T-helper 2 cell treated with Interferon-gamma antibody and Interleukin-4, amounts not matched to agents 100 ng/mL and 5 ng/mL, for 36 hours (primary cell): ENCODE data around the gene DOK5. TPM values are rescaled to one million over a fixed set of nuclear protein-coding genes. Genes with fewer than 3 reads are reported as not detected.
"Not testable (repeated sequence)": the region's sequence is repeated elsewhere in the genome, so short reads cannot be mapped to it uniquely, and the experiment has no call there.

ENCODE experiments used
- intact Hi-C: fragments of 100-400 bp; cut with micrococcal nuclease; formaldehyde crosslinking; loops from one replicate; pipeline ENCODE4 v1.15.1; 2023
- total RNA-seq: library from RNA; stranded (reverse); gene quantifications from 2 replicates; pipeline ENCODE4 v1.2.3, GENCODE V29; 2022

The DOK5 gene
- total RNA-seq, 1 donor from 2014 or later: 0.14 TPM

DNA sequence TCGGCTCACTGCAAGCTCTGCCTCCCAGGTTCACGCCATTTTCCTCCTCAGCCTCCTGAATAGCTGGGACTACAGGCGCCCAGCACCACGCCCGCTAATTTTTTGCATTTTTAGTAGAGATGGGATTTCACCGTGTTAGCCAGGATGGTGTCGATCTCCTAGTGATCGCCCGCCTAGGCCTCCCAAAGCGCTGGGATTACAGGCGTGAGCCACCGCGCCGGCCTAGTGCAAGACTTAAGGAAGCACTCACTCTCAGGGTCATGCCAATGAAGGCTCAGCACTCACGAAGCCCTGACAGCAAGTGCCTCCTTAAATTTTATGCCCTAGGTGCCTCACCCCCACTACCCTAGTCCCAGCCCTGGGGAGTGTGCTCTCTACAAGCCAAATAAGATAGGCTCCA, 4.7 kb upstream of the DOK5 start:
- intact Hi-C loops: no loop called here

DNA sequence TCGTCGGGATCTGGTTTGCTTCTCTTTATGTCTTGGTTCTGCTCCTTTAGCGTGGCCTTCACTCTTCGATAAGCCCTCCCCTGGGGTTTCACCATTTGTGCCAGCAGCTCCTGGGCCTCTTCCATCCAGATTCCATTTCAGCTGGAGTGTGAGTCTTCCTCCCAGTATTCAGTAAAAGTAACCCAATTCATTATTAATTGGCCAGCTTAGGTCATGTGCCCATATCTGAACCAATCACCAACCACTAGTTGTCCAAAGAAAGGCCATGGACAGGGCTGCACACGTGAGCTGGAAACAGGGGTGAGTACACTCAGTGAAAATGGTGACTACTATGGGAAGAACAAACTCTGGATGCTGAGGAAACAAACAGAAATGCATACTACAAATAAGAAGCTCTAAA, 2.8 kb upstream of the DOK5 start:
- intact Hi-C loops: no loop called here

DNA sequence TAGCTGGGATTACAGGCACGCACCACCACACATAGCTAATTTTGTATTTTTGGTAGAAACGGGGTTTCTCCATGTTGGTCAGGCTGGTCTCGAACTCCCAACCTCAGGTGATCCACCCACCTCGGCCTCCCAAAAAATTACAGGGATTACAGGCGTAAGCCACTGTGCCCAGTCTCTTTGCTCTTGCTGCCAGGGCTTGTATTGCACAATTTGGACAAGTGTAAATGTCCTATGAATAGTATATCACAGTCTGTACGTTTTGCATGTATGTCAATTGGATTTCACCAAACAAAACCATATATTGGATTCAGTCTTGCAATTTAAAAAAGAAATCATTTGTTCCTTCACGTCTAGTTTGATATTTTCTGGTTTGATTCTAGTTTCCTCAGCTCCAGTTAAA, 2.1 kb upstream of the DOK5 start:
- intact Hi-C loops: no loop called here

DNA sequence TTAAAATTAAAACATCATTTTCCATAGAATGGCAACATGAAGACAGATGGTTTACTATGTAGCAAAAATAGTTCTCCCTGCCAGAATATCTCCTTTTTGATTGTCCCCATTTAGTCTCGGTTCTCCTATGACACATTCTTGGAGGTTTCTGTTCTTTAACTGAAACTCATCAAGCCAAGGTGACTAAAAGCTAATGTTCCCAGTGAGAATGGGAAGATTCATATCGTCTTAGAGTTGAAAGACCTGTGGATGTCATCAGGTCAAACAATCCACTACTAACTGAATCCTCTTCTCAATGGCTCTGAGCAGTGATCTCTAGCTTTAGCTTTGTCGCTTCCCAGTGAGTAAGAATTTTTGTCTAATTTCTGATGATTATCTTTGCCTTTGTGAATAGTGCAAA, 1.3 kb upstream of the DOK5 start:
- intact Hi-C loops: no loop called here

DNA sequence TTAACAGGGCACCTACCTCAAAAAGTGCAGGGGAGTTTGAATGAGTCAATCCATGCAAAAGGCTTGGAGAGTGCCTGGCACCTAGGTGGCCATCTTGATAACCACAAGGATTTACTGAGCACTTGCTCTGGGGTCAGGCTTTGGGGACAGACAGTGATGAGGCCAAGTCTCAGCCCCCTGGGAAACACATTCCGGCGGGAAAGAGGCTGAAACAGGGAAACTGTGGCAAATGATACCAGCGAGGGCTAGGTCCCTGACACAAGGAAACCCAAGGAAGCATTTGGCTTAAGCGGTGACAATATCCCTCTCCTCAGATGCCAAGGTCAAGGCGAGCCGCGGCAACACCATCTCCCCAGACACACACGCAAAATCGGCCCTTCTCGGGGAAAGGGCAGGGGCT, 527 bp upstream of the DOK5 start:
- intact Hi-C loops: no loop called here

GRCh38 chr20:54476169-54477009, 996 bp downstream of the DOK5 start:
- intact Hi-C loops: no loop called here

- intact Hi-C loops: no loop called here
These were observed 2.0 kb downstream of the DOK5 start for GRCh38 chr20:54477191-54477955.

DNA sequence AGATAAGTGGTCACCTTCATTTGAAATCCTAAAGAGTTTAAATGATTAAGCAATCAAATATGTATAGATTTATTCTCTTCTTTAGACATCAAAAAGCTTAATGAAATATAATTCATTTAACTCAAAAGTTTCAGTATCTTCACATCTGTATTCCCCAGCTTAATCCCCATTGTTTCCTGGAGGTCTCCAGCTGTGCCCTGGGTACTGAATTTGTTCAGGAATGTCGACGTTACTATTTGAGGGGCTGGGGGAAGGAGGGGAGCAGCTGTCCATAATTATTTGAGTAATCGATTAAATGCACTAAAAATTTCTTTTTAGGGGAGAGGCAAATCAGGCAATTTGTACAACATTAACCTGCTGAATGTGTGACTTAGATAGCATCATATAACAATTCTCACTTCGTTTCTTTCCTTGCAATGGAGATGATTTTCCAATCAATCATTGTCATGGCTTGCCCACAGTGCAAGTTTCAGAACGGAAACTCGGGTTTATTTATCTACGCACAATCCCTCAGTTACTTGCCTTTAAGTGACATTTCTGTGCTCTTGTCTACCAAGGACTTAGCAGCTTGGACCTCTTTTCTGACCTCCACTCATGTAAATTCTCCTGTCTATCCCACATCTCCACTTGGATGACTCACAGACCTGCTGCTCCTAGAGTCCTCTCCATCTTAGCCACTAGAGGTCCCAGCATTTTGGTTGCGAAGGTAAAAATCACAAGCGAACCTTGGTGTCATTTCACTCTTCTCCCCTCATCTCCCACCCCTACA, 3.9 kb downstream of the DOK5 start:
- intact Hi-C loops: no loop called here

DNA sequence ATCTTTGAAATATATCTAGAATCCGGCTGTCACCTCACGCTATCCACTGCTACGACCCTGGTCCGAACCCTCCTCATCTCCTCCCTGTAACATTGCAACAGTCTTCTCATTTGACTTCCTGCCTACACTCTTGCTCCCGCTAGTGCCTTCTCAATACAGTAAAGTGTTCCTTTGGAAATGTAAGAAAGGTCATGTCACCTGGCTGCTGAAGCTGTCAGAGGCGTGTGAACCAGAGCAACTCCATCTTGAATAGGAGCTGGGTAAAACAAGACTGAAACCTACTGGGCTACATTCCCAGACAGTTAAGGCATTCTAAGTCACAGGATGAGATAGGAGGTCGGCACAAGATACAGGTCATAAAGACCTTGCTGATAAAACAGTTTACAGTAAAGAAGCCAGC, 4.5 kb downstream of the DOK5 start:
- intact Hi-C loops: not testable (repeated sequence)

GRCh38 chr20:54481442-54481841, 6.0 kb downstream of the DOK5 start:
- intact Hi-C loops: no loop called here

DNA sequence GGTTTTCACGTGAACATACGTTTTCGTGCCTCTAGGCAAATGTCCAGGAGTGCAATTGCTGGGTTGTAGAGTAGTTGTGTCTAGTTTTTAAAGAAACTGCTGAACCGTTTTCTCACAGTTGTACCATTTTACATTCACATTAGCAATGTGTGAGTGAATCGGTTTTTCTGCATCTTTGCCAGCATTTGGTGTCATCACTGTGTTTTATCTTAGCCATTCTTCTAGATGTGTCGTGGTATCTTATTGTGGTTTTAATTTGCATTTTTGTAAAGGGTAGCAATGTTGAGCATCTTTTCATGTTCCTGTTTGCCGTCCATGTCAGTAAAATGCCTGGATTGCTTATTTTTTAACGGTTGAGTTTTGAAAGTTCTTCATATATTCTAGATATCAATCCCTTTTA, 10.2 kb downstream of the DOK5 start:
- intact Hi-C loops: no loop called here

GRCh38 chr20:54486585-54486984, 11.2 kb downstream of the DOK5 start:
- intact Hi-C loops: no loop called here

DNA sequence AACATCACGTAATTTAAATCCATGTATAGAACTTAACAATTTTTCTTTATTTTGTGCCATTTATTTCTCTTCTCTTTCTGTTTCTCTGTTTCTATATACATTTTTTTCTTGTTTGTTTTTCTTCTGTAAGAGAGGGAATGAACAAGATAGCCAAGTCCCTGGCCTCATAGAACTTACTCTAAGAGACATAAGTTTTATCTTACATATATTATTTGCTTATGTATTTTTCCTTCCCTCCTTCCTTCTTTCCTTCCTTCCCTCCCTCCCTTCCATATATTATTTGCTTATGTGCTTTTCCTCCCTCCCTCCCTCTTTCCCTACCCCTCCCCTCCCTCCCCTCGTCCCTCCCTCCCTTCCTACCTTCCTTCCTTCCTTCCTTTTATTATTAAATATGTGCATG, 13.0 kb downstream of the DOK5 start:
- intact Hi-C loops: no loop called here

GRCh38 chr20:54491506-54491905, 16.1 kb downstream of the DOK5 start:
- intact Hi-C loops: no loop called here

DNA sequence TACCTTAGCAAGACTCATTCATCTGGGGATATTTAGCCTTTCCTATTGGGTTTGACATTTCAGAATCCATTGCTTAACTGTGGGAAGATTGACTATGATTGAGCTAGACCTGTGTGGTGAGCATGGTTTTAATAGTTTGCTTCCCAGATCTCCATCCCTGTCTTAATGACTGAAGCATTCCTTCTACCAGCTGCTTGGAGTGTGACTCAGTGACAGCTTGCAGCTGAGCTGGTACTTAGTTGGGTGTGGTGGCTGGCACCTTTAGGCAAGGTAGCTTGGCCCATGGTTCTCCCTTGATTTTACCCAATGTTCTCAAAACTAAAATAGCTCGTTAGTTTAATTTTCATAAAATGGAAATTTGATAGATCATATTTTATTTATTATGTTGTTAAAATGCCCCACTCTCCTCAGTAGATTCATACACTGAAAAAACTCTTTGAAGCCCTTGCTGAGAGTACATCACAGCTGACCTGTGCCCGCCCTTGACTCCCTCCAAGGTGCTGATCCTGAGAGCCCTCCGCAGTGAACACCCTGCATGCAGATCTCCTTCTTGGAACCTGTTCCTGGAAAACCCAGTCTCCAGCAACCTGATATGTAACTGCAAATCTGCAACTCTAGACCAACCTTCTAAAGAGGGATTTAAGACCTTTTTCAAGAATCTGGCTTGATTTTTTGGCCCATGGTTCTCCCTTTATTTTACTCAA, 19.1 kb downstream of the DOK5 start:
- intact Hi-C loops: no loop called here

DNA sequence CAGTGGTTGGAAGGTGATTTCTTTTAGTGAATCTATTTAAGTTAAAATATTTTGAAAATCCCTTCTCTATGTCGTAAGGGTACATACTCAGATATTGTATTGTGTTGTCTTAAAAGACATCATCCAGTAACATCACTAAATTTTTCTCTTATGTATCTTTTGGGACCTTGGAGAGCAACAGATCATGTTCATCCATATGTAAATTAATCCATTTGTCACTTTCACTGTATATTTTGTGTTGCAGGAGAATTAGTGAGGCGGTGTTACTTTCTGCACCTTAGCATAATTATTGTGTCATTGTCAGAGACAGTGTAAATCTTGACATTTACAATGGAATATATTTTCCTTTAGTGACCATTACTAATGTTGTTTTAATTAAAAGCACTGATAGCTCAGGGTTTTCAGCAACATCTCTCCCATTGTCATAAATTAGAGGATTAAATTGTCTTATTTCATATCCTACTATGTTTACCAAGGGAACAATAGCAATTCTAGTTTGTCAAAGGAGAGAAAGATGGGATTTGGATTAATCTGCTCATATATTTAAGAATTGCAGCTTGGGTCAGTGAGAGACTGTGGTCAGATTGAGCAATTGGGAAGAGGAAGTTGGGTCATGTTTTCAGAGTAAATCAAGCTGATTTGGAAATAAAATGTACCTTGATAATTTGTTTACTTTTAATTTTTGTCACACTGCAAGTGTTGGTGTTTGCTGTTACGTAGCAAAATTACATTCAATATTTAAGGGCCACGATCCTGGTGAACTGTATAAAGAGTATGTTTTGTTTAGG, 22.7 kb downstream of the DOK5 start:
- intact Hi-C loops: no loop called here

DNA sequence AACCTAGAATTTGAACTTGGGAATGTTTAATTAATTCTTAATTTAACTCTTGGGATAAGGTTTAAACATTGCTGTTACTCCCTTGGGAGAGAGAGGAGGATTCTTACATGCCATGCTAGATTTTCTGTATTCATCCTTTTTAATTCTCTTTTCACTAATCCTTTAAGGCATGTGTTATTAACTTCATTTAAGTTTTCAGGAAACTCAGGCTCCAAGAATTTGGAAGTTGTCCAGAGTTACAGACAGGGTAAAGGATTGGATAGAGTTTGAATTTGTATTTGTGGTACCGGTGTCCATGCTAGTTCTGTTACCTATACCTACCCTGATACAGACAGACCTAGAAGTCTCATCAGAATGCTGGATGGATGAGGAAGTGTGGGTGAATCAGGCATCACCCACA, 23.7 kb downstream of the DOK5 start:
- intact Hi-C loops: no loop called here

GRCh38 chr20:54502179-54502578, 26.8 kb downstream of the DOK5 start:
- intact Hi-C loops: no loop called here

- intact Hi-C loops: no loop called here
These were observed 31.2 kb downstream of the DOK5 start for GRCh38 chr20:54506643-54507042.

DNA sequence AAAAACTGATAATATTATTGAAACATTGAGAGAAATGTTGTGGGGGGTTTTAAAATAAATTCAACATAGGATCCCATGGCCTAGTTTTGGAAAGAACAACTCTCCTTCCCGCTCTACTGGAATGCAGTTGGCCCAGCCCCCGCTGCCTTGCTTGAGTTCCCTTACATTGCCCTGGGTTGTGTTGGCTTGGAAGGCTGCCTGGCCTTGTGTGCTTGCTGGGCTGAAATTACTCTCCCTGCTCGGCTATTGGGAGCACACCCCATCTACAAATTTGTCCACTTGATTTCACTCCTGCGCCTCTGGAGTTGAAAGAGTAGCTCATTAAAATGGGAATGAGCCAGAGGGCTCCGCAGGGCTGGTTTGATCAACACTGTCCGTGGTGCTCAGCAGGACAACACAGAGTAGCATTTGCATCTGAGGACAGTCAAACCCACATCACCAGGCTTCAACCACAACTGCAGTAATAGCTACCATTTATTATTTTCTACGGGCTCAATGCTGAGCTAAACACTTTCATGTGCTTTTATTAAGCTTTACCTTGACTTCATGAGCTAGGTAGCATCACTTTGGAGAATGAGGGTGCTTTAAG, 35.2 kb downstream of the DOK5 start:
- intact Hi-C loops: no loop called here
